ENCODE data around the gene KIAA1671.

DNA sequence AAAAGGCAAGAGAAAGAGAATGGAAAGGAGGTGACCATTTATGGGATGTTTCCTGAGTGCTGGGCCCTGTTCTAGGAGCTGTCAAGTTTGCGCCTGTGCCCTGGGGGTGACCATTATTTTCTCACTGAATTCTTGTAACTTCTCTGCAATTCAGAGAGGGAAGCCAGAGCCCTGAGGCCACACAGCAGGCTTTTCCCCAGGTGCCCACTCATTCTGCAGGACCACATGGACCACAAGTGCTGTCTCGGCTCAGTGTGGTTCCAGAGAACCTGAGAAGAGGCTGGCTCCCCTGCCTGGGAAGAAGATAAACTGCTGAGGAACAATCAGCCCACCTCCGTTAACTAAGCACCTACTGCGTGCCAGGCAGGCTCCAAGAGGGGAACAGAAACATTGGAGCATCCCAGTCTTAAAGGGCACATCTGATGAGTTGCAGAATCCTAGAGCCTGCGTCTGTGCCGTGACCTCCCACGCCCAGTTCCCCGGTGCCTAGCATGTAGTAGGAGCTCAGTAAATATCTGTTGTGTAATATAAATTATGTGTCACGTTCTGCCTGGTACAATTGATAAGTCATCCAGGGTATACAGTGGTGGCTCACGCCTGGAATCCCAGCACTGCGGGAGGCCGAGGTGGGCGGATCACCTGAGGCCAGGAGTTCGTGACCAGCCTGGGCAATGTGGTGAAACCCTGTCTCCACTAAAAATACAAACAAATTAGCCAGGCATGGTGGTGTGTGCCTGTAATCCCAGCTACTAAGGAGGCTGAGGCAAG lies 215.5 kb downstream of the KIAA1671 start:
- no peak for TF ChIP-seq CTCF (IDR thresholded peaks at IDR 0.05 in 4 of 5, conservative IDR thresholded peaks at IDR 0.05 in 1 of 5)
- TF ChIP-seq POLR2A (IDR thresholded peaks at IDR 0.05): no peak
